Gastrocnemius medialis (tissue), 4 donors: Measurements from ENCODE around the gene PRDM16. TPM values are rescaled to one million over a fixed set of nuclear protein-coding genes. Genes with fewer than 3 reads are reported as not detected.

Experiments
- ATAC-seq, 2 donors: fragments of 150-250 bp; one replicate each; pipeline ENCODE4 v1.9.1; 2016
- DNase-seq, 2 donors: peaks; one replicate each; pipeline ENCODE4 v3.0.0-alpha.2; 2019
- H3K27ac ChIP-seq, 4 donors: fragments of 200-600 bp; sonication (generic); 1 replicate in 1 of 4; 2 replicates in 3 of 4; pipeline ENCODE4 v1.5.1; 2016 to 2018; ENCODE audit warnings: mild to moderate bottlenecking in 2 of 4, moderate library complexity in 1 of 4
- H3K27me3 ChIP-seq, 3 donors: fragments of 200-600 bp; sonication (generic) in 2 of 3; 1 replicate in 1 of 3; 2 replicates in 2 of 3; pipeline versions ENCODE4 v1.5.1 to v1.6.0; 2016 to 2019; ENCODE audit warnings: mild to moderate bottlenecking in 1 of 3, moderate library complexity in 1 of 3
- H3K36me3 ChIP-seq, 2 donors: fragments of 200-600 bp; sonication (generic) in 1 of 2; one replicate each; pipeline ENCODE4 v1.5.1; 2017 to 2018
- H3K4me1 ChIP-seq, 2 donors: fragments of 200-600 bp; sonication (generic) in 1 of 2; one replicate each; pipeline ENCODE4 v1.5.1; 2016 to 2017; ENCODE audit warnings: mild to moderate bottlenecking in 2 of 2
- H3K4me3 ChIP-seq, 4 donors: fragments of 200-600 bp; sonication (generic) in 3 of 4; 1 replicate in 1 of 4; 2 replicates in 3 of 4; pipeline ENCODE4 v1.5.1; 2016 to 2019; ENCODE audit warnings: mild to moderate bottlenecking in 2 of 4
- H3K9me3 ChIP-seq, 3 donors: fragments of 200-600 bp; sonication (generic) in 2 of 3; 1 replicate in 1 of 3; 2 replicates in 2 of 3; pipeline ENCODE4 v1.5.1; 2016 to 2019
- CTCF ChIP-seq, 5 experiments: fragments of 450-650 bp in 3 of 5; fragments of 200-600 bp in 2 of 5; sonication (generic) in 2 of 5; IDR thresholded peaks in 4 of 5; conservative IDR thresholded peaks in 1 of 5; 1 replicate in 4 of 5; 2 replicates in 1 of 5; pipeline ENCODE4 v1.5.1; 2016 to 2019; ENCODE audit warnings: antibody characterized with exemption in 5 of 5, mild to moderate bottlenecking in 3 of 5, moderate library complexity in 3 of 5
- POLR2A ChIP-seq, 2 donors: fragments of 450-650 bp; IDR thresholded peaks; one replicate each; pipeline ENCODE4 v1.6.1; 2017; ENCODE audit warnings: antibody characterized with exemption in 2 of 2, mild to moderate bottlenecking in 2 of 2, moderate library complexity in 2 of 2
- in situ Hi-C, 4 donors: fragments of 200-750 bp; cut with MboI; loops; one replicate each; pipeline versions ENCODE4 v1.15.0 to v1.8.0; 2017; ENCODE audit warnings: low sequenced_read_pairs in 4 of 4
- intact Hi-C: fragments of 100-400 bp; cut with DNase I; formaldehyde crosslinking; loops from one replicate; pipeline ENCODE4 v1.15.1; 2023; ENCODE audit warnings: low total_unique reads
- total RNA-seq, 4 donors: library from RNA; depleted of rRNA; stranded (reverse); fragments of >200 nt; gene quantifications; one replicate each; pipeline versions ENCODE4 v1.1.0 to v1.2.3, GENCODE V29; 2016

The PRDM16 gene
- total RNA-seq, 4 donors from 2014 or later = 0.03 to 0.19 (median 0.17) TPM

GRCh38 chr1:3403388-3404231 is 334.6 kb downstream of the PRDM16 start:
- in situ Hi-C loops = loop anchor here in 2 of 4 donors (25.0 kb wide), 1 partner anchor 391 kb away; the partner anchor contains the start of gene ACTRT2 (in 2 of the 2)
- no peak overlapping the region for H3K4me3 ChIP-seq
- H3K4me1 ChIP-seq = no peaks in the 10 kb centered on the region
- DNase-seq (no peak), ATAC-seq (no peak)
- H3K27ac ChIP-seq = no peak overlapping the region
- peaks cover 0 to 7% (median 3%) of the 10 kb centered on the region in 3 donors for H3K27me3 ChIP-seq
- no peaks in the 10 kb centered on the region for H3K36me3 ChIP-seq
- TF ChIP-seq POLR2A (IDR thresholded peaks at IDR 0.05) = no peak
- TF ChIP-seq CTCF (IDR thresholded peaks at IDR 0.05 in 4 of 5, conservative IDR thresholded peaks at IDR 0.05 in 1 of 5) = peak in 1 of 5 experiments; percentile 17
- intact Hi-C loops = no loop called here
- no peaks in the 10 kb centered on the region for H3K9me3 ChIP-seq

GRCh38 chr1:3404301-3404700 is 335.3 kb downstream of the PRDM16 start:
- no peak for DNase-seq
- H3K9me3 ChIP-seq = no peaks in the 10 kb centered on the region
- in situ Hi-C loops (loop anchor here in 2 of 4 donors (25.0 kb wide), 1 partner anchor 392 kb away; the partner anchor contains the start of gene ACTRT2 (in 2 of the 2)), intact Hi-C loops (no loop called here)
- no peak for ATAC-seq
- no peaks in the 10 kb centered on the region for H3K36me3 ChIP-seq
- no peak for TF ChIP-seq POLR2A (IDR thresholded peaks at IDR 0.05)
- TF ChIP-seq CTCF (IDR thresholded peaks at IDR 0.05 in 4 of 5, conservative IDR thresholded peaks at IDR 0.05 in 1 of 5) = no peak
- H3K27ac ChIP-seq = no peak overlapping the region
- H3K4me3 ChIP-seq = no peak overlapping the region
- no peaks in the 10 kb centered on the region for H3K4me1 ChIP-seq
- H3K27me3 ChIP-seq = peaks cover 0 to 4% (median 3%) of the 10 kb centered on the region in 3 donors

GRCh38 chr1:3404801-3405200 is 335.8 kb downstream of the PRDM16 start:
- intact Hi-C loops (no loop called here), in situ Hi-C loops (loop anchor here in 2 of 4 donors (25.0 kb wide), 1 partner anchor 392 kb away; the partner anchor contains the start of gene ACTRT2 (in 2 of the 2))
- no peak for ATAC-seq

GRCh38 chr1:3405491-3405890 is 336.5 kb downstream of the PRDM16 start:
- H3K4me1 ChIP-seq = no peaks in the 10 kb centered on the region
- TF ChIP-seq POLR2A (IDR thresholded peaks at IDR 0.05) = no peak
- no peak for TF ChIP-seq CTCF (IDR thresholded peaks at IDR 0.05 in 4 of 5, conservative IDR thresholded peaks at IDR 0.05 in 1 of 5)
- H3K36me3 ChIP-seq = no peaks in the 10 kb centered on the region
- in situ Hi-C loops = loop anchor here in 2 of 4 donors (25.0 kb wide), 1 partner anchor 393 kb away; the partner anchor contains the start of gene ACTRT2 (in 2 of the 2)
- DNase-seq = no peak
- H3K9me3 ChIP-seq = no peaks in the 10 kb centered on the region
- no peak for ATAC-seq
- no peak overlapping the region for H3K4me3 ChIP-seq
- H3K27ac ChIP-seq = no peak overlapping the region
- intact Hi-C loops = no loop called here
- H3K27me3 ChIP-seq = peaks cover 0 to 6% (median 3%) of the 10 kb centered on the region in 3 donors

More at GRCh38 chr1:3404801-3405200, 335.8 kb downstream of the PRDM16 start:
- no peak overlapping the region for H3K27ac ChIP-seq
- no peaks in the 10 kb centered on the region for H3K36me3 ChIP-seq
- no peak for TF ChIP-seq POLR2A (IDR thresholded peaks at IDR 0.05)
- H3K4me1 ChIP-seq = no peaks in the 10 kb centered on the region
- no peak overlapping the region for H3K4me3 ChIP-seq
- peaks cover 0 to 4% (median 3%) of the 10 kb centered on the region in 3 donors for H3K27me3 ChIP-seq
- H3K9me3 ChIP-seq = no peaks in the 10 kb centered on the region
- DNase-seq = no peak
